Measurements from ENCODE around the gene COX17.
"Not testable (repeated sequence)": the region's sequence is repeated elsewhere in the genome, so short reads cannot be mapped to it uniquely, and the experiment has no call there.

Gene COX17, protein sequence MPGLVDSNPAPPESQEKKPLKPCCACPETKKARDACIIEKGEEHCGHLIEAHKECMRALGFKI

DNA sequence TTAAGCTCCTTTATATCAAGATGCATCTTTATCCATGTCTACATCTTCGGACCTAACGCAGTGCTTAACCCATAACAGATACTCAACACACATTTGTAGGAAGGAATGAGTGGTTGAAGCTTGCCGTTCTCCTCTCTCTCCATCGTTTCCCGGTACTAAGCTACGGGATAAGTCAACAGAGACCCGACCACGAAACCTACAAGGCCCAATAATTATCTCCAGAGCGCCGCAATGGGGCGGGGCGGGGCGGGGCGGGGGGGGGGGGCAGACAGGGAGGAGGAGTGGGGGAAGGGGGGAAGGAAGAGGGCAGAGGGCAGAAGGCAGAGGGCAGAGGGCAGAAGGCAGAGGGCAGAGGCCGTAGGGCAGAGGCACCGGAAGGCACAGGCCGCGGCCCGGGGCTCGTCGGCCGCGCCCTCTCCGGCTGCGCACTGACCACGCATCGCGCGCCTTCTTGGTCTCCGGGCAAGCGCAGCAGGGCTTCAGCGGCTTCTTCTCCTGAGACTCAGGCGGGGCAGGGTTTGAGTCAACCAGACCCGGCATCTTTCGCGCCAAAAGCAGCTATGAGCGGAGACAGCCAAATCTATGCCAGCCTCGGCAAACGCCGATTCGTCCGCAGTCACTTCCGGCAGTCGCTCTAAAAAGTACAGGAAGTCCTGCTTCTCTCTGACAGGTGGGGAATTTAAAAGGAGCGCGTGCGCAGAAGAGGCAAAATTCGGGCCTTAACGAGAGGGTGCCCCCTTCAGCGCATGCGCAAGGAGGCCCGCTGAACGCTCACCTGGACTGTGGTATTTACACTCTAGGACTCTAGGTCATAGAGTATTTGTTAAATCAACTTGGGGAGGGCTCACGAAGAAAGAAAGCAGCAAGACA lies at the start of gene COX17:
Gene COX17, minus strand, starts transcription at position 636 of the 870 bp plus-strand sequence. Its CDS starts 96 bp downstream, at position 540.
- peak; percentile 95 for DNase-seq

DNA sequence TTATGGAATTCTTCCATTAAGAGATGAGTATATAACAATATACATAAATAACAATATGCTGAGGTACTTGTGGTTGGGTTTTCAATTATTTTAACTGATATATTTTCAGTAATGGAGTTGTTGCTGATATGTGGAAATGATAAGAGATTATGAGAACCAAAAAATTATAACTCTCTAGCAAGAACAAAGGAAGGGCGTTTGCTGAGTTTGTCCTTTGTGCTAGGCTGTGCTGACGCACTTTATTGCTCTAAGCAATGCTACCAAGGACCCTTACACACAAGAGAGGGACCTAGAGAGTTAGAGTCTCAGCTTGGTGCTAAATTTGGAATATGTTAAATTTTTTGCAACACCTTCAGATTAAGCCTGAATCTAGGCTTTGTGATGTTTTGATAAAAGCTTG lies 49.7 kb upstream of the COX17 start:
- no peak for DNase-seq

DNA sequence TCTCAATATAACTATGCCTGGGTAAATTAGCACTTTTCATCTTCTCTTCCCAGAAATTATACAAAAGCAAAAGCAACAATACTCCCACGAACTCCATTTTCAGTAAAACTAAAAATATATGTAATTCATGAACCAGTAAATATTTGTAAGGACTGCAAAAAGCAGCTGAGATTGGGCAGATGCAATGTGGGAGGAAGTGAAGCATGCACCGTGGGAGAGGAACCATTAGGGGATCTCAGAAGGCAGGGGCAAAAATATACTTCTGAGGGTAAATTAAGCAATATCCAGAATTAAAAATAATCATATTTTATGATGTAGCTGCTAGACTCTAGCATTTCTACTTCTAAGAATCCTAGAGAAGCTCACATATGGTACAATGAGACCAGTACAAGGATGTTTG lies 45.8 kb upstream of the COX17 start:
- no peak for DNase-seq

DNA sequence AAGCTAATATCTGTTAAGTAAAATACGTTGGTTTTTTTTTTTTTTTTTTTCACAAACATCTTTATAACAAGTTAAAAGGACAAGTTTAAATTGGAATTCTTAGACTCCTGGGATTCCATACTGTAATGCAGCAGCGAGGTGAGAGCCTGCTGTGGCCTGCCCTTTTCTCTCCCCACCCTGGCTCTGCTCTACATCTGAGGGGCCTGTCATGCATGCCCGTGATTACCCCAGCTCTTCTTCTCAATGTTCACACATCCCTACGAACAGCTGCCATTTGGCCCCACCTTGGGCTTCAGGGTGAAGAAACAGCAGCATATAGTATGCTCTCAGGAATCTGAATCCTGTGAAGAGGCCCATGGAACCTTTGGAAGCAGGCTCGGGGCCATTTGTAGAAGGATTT lies 40.3 kb upstream of the COX17 start:
- DNase-seq = no peak

DNA sequence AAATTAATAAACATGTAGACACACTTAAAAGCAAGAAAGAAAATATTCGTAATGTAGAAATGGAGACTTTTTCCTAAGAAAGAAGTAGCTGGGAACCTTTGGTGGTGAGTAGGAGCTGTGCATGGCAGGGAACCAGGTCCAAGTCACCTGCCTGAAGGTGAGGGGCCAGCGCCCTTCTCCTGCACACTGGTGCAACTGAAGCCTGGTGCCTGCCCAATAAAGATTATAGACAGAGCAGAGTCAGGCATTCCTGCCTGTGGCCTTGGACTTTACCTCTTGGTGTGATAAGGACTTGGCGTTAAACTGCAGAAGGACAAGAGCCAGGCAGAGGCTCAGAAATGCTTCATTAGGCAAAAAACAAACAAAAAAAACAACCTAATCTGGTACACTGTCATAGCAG lies 39.8 kb upstream of the COX17 start:
- no peak for DNase-seq

DNA sequence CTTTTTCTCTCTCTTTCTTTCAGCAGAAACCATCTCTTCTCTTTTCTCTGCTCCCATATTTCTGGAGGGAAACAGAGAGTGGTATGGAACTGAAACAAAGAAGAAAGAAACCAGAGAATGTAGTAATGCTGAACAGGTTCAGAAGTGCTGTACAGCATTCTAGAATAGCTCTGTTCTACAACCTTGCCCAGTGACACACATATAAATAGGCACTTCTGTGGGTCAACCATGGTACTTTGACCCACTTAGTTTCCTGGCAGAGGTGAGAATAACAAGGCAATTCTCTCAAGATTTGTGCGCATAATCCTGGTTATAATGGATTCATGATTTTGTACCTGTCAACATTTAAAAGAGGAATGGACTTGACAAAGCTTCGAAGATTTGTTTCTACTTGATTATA lies 37.9 kb upstream of the COX17 start:
- no peak for DNase-seq

DNA sequence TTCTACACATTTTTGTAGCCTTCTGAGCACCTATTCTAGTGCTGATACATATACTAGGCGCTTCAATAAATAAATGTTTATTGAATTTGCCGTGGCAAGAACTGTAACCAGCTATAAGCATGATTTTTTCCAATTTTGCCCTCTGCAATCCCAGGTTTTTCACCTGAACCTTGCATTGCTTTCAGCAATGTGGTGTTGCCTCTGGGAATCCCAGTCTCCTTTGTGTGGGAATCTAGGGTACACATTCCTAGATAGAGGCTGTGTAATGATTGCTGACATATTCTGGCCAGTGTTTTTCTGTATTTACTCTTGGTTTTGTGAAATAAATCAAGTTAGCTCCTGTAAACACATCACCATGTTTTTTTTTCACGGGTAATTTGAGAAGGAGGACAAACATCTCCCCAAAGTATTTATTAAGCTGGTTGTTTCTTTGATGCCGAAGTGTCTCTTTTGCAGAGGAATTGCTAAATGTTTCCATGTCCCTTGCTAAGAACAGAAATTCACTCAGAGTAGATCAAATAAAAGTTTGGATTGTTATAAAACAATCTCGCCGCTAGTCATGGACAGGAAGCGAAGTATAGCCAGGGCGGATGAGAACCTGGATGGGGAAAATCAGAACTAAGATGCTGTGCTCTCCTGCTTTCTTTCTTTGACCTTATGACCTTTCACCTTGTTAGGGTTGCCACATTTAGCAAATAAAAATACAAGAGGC lies 26.8 kb upstream of the COX17 start:
- DNase-seq = no peak

DNA sequence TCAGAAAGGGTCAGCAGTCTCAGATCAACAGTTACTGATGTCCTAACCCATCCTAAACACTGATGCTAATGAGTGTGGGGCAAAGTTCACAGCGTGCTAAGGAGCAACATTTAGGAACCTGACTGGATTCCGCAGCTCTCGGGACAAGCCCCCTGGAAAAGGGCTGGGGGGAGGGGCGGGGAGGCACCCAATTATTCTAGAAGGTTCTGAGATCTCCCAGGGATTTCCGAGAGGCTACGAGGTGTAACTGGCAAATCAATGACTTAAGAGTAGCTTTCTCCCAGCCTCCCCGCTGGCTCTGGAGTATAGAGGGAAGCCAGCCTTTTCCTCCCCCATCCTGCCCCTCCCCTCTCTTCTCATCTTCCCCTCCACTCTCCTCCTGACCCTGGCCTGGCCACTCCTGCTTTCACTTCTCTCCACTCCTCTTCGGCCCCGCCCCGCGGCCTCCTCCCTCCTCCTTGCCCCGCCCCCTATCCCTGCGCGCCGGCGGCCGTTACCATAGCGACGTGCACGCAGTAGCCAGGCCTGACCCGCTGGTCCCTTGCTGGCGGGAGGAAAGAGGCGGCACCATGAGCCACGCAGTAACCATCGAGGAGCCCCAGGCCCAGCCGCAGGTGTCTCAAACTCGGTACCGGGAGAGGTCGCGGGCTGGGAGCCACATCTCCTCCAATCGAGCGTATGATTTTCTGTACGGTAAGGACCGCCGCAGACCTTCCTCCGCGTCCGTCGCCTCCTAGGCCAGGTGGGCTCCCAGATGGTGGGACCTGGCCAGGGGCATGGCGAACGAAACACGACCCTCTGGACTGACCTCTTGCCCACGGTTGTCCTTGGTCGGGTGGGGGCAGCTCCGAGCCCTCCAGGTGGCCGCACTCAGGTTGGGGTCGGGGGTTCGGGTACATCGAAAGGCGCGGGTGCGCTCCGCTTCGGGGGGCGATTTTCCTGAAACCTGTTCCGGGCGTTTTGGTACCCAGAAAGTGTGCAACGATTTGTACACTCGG lies 25.6 kb upstream of the COX17 start, which contains the start of gene CFAP91:
Gene CFAP91, plus strand, starts transcription at position 493 of the 998 bp plus-strand sequence. Its CDS starts 77 bp downstream, at position 570.
- DNase-seq = peak; percentile 26 to 79

DNA sequence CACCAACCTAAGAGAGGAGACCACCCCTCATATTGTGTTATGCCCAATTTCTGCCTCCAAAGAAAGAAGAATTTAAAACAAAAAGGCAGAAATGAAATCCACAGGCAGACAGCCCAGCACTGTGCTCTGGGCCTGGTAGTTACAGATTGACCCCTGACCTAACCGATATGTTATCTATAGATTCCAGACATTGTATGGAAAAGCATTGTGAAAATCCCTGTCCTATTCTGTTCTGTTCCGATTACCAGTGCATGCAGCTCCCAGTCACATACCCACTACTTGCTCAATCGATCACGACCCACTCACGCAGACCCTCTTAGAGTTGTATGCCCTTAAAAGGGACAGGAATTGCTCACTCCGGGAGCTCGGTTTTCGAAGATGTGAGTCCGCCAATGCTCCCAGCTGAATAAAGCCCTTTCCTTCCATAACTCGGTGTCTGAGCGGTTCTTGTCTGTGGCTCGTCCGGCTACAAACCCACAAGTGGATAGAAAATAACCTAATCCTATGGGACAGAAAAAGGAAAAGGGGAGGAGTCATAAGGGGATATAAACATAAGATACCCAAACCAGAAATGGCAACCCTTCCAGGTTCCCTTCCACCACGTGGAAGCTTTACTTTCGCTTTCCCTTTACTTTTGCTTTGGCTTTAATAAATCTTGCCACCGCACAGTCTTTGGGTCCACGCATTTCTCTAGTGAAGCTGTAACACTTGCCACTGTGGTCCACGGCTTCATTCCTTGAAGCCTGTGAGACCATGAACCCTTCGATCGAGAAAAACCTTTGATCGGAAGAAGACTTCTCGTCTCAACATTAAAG lies 23.9 kb upstream of the COX17 start:
- DNase-seq = no peak

DNA sequence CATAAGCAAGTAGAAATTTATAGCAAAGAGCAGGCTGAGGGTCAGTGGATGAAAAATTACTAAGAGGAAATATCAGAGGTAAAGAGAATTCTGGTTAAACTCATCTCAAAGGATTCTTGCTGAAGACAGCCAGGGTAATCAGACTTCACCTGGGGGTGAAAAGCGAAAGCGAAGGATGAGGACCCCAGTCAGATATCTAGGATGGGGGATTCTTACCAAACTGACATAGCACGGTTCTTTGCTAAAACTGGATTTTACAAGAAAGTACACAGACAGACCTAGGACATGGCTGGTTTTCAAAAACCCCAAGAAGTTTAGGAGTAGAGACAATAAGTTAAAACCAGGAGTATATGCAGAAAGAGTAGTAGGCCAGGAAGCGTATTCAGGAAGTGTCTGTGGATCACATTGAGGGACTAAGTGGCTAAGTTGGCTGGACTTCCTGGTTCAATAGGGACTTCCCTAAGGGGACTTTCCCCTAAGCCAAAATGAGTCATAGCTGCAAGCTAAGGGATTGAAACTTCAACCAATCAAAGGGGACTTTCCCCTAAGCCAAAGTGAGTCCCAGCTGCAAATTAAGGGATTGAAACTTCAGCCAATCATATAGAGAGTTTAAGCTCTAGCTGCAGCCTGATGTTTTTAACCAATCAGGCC lies 23.2 kb upstream of the COX17 start:
- no peak for DNase-seq

DNA sequence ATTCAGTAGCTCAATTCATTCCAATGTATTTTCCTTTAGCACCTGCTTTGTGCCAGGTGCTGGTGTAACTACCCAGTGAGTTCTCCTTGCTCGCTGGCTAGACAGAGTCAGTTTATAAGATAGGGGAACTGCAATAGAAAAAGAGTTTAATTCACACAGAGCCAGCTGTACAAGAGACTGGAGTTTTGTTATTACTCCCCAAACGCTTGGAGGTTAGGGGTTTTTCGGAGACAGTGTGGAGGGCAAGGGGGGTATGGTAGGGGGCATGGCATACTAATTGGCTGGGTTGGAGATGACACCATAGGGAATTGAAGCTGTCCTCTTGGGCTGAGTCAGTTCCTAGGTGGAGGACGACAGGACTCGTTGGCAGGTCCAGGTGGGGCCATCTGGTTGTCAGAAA lies 20.2 kb upstream of the COX17 start:
- no peak for DNase-seq

DNA sequence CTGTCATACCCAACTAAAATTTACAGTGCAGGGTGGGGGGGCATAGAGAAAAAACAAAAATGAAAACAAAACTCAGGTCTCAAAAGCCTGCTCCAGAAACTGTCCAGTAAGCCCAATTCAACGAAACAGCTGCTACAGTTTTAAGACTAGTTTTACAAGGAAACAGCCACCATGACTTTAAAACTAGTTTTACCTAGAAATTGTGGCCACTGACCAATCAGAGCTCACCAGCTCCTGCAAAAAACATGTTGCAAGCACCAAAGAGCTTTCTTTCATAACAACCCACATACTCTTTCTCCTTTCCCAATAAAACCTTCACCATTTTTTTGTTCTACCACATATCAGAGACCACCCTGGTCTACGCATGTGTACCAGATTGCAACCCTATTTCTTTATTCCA lies 18.3 kb upstream of the COX17 start:
- peak in 1 of 2 experiments; percentile 1 for DNase-seq

DNA sequence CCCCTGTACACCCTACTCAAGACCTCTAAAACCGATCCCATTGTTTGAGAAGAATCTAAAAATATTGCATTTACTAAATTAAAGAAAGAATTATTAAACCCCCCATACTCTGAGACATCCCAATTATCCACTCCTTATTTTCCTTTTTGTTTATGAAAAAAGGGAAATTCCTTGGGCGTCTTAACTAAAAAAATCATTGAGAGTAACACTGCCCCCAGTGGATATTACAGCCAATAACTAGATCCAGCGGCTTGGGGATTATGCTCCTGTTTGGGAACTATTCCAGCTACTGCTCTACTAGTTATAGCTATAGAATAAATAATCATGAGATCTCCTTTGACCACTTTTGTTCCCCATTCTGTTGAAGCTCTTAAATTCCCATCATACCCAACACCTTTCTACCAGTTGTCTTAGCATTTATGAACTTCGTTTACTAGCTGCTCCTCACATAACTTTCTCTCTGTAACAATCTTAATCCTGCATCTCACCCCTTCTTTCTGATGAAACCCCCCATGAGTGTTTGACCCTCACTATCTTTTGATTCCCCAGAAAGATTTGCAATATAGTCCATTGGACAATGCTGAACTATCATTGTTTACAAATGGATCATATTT lies 12.9 kb upstream of the COX17 start:
- peak in 1 of 2 experiments; percentile 10 for DNase-seq

DNA sequence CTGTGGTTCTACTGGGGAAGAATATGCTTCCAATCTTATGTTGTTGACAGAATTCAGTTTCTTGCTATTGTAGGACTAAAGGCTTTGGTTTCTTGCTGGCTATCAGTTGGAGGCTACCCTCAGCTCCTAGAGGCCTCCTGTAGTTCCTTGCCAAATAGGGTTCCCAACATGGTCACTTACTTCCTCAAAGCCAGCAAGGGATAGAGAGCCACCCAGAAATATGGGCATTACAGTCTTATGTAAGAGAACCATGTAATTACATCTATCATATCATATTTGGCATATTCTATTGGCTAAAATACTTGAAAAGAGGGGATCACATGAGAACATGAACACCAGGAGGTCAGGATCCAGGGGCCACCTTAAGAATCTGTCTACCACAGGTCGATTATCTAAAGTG lies 6.2 kb upstream of the COX17 start:
- no peak for DNase-seq

DNA sequence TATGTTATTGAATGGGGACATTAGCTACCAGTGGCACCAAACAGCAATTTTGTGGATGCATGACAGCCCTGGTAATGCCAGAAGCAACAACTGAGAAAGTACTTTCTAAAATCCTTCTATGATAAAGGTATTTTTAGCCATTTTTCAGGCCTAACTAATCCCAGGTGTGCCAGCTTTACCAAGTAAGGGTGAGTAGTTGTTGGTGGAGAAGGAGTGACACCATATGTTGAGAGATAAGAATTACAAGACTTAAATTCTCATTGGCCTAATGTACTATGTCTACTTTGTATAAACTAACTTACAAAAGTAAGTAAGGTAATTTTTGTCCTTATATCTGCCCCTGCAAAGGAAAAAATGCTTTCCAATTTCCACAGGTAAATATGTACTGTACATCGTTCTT lies 4.1 kb upstream of the COX17 start:
- DNase-seq = peak; percentile 1 to 37

DNA sequence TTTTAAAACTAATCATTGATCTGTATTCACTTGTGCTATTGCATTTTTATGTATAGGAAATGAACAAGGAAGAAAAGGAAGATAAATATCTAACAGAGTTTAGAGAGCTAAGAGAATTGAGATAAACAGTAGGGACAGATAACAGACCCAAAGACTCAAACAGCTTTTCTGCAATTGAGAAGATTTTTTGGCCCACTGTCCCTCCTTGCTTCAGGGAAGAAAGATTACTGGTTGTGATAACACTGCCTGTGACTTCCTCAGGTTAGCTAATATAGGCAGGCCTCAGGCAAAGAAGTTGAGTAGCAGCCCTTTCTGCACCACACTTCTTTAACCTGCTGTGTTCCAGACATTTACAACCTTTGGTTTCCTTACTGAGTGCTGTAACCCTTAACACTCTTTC lies 2.7 kb upstream of the COX17 start:
- DNase-seq = no peak

DNA sequence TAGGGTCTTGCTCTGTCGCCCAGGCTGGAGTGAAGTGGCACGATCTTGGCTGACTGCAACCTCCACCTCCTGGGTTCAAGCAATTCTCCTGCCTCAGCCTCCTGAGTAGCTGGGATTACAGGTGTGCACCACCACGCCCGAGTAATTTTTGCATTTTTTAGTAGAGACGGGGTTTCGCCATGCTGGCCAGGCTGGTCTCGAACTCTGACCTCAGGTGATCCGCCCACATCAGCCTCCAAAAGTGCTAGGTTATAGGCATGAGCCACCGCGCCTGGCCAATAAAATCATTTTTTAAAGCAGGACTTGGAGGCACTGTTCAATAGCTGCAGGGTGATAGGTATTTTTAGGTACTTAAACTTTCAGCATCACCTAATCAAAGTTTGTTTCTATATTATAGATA lies 1.0 kb upstream of the COX17 start:
- DNase-seq = not testable (repeated sequence)

DNA sequence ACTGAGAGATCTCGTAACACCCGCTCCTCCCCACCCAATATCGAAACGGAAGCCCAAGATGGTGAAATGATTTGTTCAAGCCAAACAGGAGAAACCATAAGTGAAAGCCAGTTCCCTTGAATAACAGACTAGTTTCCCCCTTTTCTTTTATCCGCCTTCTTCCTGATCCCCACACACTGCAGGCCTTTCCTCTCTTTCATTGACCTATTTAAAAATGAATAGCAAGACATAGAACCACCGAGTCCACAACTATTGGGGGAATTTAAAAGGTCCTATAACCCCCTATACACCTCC lies 382 bp upstream of the COX17 start:
- no peak for DNase-seq

DNA sequence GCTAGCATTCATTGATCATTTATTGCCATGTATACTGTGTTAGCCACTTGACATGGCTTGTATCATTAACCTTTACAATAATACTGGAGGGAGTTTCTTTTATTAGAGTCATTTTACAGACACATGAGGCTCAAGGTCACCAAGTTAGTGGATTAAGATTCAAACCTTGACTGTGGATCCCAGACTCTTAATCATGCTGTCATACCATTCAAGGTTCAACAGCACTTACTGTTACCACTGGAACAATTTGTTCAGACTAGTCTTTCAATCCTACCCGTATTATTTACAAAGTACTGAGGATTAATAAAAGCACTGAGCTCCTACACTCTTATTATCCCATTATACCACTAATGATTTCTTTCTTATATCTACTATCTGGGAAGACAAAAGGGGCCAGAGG lies 1.2 kb downstream of the COX17 start:
- no peak for DNase-seq

DNA sequence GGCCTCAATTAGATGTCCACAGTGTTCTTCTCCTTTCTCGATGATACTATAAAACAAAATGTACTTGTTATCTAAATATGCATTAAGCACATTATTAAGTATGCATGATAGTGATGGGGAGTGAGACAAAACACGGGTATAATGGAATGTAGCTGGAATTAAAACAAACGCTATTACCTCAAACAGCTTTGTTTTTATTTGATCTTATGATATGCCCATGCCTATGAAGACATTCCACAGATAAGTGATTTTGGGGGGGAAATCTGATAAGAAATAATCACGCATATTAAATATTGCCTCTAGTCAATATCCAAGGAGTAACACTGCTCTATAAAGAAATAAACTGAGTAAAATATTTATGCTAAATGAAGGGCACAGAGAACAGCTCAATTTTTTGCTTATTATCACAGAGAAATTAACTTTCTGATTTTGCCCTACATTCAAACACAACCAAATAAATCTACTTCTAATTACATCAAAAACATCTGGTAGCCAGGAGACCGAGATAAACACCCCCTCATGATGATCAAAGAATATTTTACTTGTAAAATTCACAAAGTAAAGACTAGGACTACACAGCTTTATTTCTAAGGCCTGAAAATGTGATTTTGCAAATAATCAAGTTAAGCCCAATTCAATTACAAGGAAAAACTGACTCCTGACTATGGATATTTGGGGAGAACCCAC lies 1.9 kb downstream of the COX17 start:
- DNase-seq = no peak

All from NCI-H526 (cell line).